Trophoblast cell (in vitro differentiated cells and primary cell): ENCODE data around the gene ZNF846.

Experiments used
- DNase-seq, 2 donors: peaks; one replicate each; pipeline ENCODE4 v3.0.0-alpha.2; 2016
- H2AFZ ChIP-seq: 2 replicates; pipeline ENCODE4 v1.6.1; 2013; ENCODE audit warnings: low read length, moderate library complexity, mild to moderate bottlenecking; ENCODE audit not compliant: insufficient read depth, poor library complexity
- H2AK5ac ChIP-seq: 2 replicates; pipeline ENCODE4 v1.6.1; 2013; ENCODE audit warnings: mild to moderate bottlenecking, low read length
- H2BK120ac ChIP-seq: 2 replicates; pipeline ENCODE4 v1.6.1; 2013; ENCODE audit warnings: low read length, mild to moderate bottlenecking, moderate library complexity; ENCODE audit not compliant: insufficient read depth, poor library complexity
- H2BK12ac ChIP-seq: 2 replicates; pipeline ENCODE4 v1.6.1; 2013; ENCODE audit warnings: mild to moderate bottlenecking, low read length, moderate library complexity
- H2BK5ac ChIP-seq: 2 replicates; pipeline ENCODE4 v1.6.1; 2013; ENCODE audit warnings: low read length, low read depth, moderate library complexity, mild to moderate bottlenecking; ENCODE audit not compliant: poor library complexity
- H3K14ac ChIP-seq: 2 replicates; pipeline ENCODE4 v1.6.1; 2013; ENCODE audit warnings: mild to moderate bottlenecking, low read length
- H3K18ac ChIP-seq: 2 replicates; pipeline ENCODE4 v1.6.1; 2013; ENCODE audit warnings: mild to moderate bottlenecking, low read length
- H3K23ac ChIP-seq: 2 replicates; pipeline ENCODE4 v1.6.1; 2013; ENCODE audit warnings: low read length
- H3K27ac ChIP-seq: 2 replicates; pipeline ENCODE4 v1.5.1; 2013; ENCODE audit warnings: low read depth, mild to moderate bottlenecking, inconsistent platforms, low read length, moderate library complexity
- H3K27me3 ChIP-seq: 2 replicates; pipeline ENCODE4 v1.6.1; 2013; ENCODE audit warnings: inconsistent platforms, mild to moderate bottlenecking, low read length, moderate library complexity; ENCODE audit not compliant: insufficient read depth
- H3K36me3 ChIP-seq, 2 experiments: 1 replicate in 1 of 2; 2 replicates in 1 of 2; pipeline ENCODE4 v1.6.1; 2013; ENCODE audit warnings: low read length in 2 of 2, mild to moderate bottlenecking in 2 of 2, moderate library complexity in 1 of 2; ENCODE audit not compliant: insufficient read depth in 2 of 2, control insufficient read depth in 1 of 2
- H3K4ac ChIP-seq: 2 replicates; pipeline ENCODE4 v1.6.1; 2013; ENCODE audit warnings: low read depth, mild to moderate bottlenecking, low read length, moderate library complexity
- H3K4me1 ChIP-seq, 2 experiments: 1 replicate in 1 of 2; 2 replicates in 1 of 2; pipeline ENCODE4 v1.6.1; 2013; ENCODE audit warnings: low read length in 2 of 2, mild to moderate bottlenecking in 2 of 2, moderate library complexity in 1 of 2; ENCODE audit not compliant: insufficient read depth in 2 of 2, control insufficient read depth in 1 of 2
- H3K4me2 ChIP-seq: 2 replicates; pipeline ENCODE4 v1.6.1; 2013; ENCODE audit warnings: inconsistent platforms, mild to moderate bottlenecking, low read length, moderate library complexity
- H3K4me3 ChIP-seq: 2 replicates; pipeline ENCODE4 v1.5.1; 2013; ENCODE audit warnings: mild to moderate bottlenecking, low read depth, low read length, inconsistent platforms
- H3K79me1 ChIP-seq: one replicate; pipeline ENCODE4 v1.6.1; 2013; ENCODE audit warnings: low read length
- H3K79me2 ChIP-seq: 2 replicates; pipeline ENCODE4 v1.6.1; 2013; ENCODE audit warnings: low read length, mild to moderate bottlenecking; ENCODE audit not compliant: control insufficient read depth, insufficient read depth, poor library complexity
- H3K9ac ChIP-seq: 2 replicates; pipeline ENCODE4 v1.6.1; 2013; ENCODE audit warnings: mild to moderate bottlenecking, low read length
- H3K9me3 ChIP-seq: 2 replicates; pipeline ENCODE4 v1.6.1; 2013; ENCODE audit warnings: low read depth, mild to moderate bottlenecking, control low read depth, inconsistent platforms, low read length; ENCODE audit not compliant: insufficient read depth
- H4K12ac ChIP-seq: 2 replicates; pipeline ENCODE4 v1.6.1; 2013; ENCODE audit warnings: low read depth, mild to moderate bottlenecking, low read length, moderate library complexity
- H4K8ac ChIP-seq: 2 replicates; pipeline ENCODE4 v1.6.1; 2013; ENCODE audit warnings: low read depth, mild to moderate bottlenecking, low read length, moderate library complexity
- H4K91ac ChIP-seq: one replicate; pipeline ENCODE4 v1.6.1; 2013; ENCODE audit warnings: low read depth, mild to moderate bottlenecking, low read length, moderate library complexity
- WGBS: extraction: QIAGEN DNeasy Blood & Tissue Kit; methylation state at CpG from one replicate; pipeline ENCODE4 v1.1.7; 2013; ENCODE audit warnings: missing lambda C conversion rate; ENCODE audit not compliant: insufficient read length, insufficient coverage; ENCODE audit errors: extremely low coverage; 5-methylcytosine and 5-hydroxymethylcytosine counted together

The ZNF846 gene

DNA sequence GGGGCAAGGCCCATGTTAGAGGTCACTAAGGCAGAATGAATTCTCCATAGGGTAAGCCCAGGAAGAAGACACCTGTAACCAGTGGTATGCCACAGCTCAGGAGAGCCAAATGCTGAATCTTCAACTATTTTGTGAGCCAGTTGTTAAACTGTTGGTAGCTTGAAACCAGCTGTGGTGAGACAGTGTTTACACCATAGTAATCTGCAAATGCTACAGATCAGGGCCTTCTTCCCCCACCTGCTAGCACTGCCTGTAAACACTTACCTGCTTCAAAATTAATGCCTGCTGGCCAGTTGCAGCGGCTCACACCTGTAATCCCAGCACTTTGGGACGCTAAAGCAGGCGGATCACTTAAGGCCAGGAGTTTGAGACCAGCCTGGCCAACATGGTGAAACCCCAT is 38.3 kb upstream of the ZNF846 start:
- Histone ChIP-seq H2BK5ac (no peak overlapping the region), H2BK12ac (no peak overlapping the region), H3K9me3 (no peaks in the 10 kb centered on the region), H3K4ac (no peak overlapping the region), H3K14ac (no peak overlapping the region), H3K9ac (no peak overlapping the region), H3K4me1 (no peaks in the 10 kb centered on the region), H4K12ac (no peak overlapping the region), H3K36me3 (peaks cover 49 to 56% of the 10 kb centered on the region in 2 experiments), H3K27me3 (no peaks in the 10 kb centered on the region), H3K4me2 (no peak overlapping the region), H3K79me2 (no peaks in the 10 kb centered on the region), H3K4me3 (no peak overlapping the region), H3K23ac (no peak overlapping the region), H3K79me1 (no peaks in the 10 kb centered on the region), H3K27ac (no peak overlapping the region), H2AK5ac (no peak overlapping the region), H4K91ac (no peak overlapping the region), H3K18ac (no peak overlapping the region), H2AFZ (no peak overlapping the region), H2BK120ac (no peak overlapping the region), H4K8ac (no peak overlapping the region)
- DNase-seq = no peak
- no CpG with 5 or more reads among the region's 3 CpGs for WGBS

DNA sequence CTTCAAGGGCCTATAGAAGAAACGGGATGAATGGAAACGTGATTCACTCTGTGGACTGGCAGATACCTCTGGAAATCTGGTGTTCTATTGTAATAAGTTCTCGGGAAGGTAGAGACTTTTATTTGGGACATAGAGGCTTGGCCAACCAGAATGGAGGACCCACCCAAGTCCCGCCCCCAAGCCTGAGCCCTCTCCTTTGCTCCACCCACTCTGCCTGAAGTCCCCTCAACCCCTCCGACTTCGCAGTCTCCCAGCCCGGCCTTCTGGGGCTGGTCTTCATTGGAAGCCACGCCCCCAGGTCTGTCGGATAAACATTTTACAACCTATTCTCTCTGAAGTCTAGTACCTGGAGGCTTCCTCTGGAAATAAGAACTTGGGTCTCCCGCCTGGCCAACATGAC is 33.4 kb upstream of the ZNF846 start:
- H3K79me1 ChIP-seq = no peaks in the 10 kb centered on the region
- no peak overlapping the region for H2AFZ ChIP-seq
- no peaks in the 10 kb centered on the region for H3K27me3 ChIP-seq
- peaks cover 3 to 6% of the 10 kb centered on the region in 2 experiments for H3K4me1 ChIP-seq
- no CpG with 5 or more reads among the region's 10 CpGs for WGBS
- H3K36me3 ChIP-seq = peaks cover 15 to 18% of the 10 kb centered on the region in 2 experiments
- no peak overlapping the region for H3K4me3 ChIP-seq
- H3K9me3 ChIP-seq = no peaks in the 10 kb centered on the region
- no peak overlapping the region for H3K27ac ChIP-seq
- no peak overlapping the region for H3K23ac ChIP-seq
- H3K79me2 ChIP-seq = no peaks in the 10 kb centered on the region
- H3K14ac ChIP-seq = no peak overlapping the region
- H2BK12ac ChIP-seq = no peak overlapping the region
- no peak overlapping the region for H3K18ac ChIP-seq
- H3K4me2 ChIP-seq = no peak overlapping the region
- no peak overlapping the region for H3K4ac ChIP-seq
- no peak for DNase-seq
- no peak overlapping the region for H4K12ac ChIP-seq
- no peak overlapping the region for H2BK5ac ChIP-seq
- no peak overlapping the region for H2AK5ac ChIP-seq
- H2BK120ac ChIP-seq = no peak overlapping the region
- H3K9ac ChIP-seq = no peak overlapping the region
- H4K8ac ChIP-seq = no peak overlapping the region
- no peak overlapping the region for H4K91ac ChIP-seq

GRCh38 chr19:9799162-9799561 is 30.6 kb upstream of the ZNF846 start:
- H2BK120ac ChIP-seq = no peak overlapping the region
- no peaks in the 10 kb centered on the region for H3K27me3 ChIP-seq
- H3K23ac ChIP-seq = no peak overlapping the region
- H3K18ac ChIP-seq = no peak overlapping the region
- H3K4me1 ChIP-seq = peaks cover 3 to 6% of the 10 kb centered on the region in 2 experiments
- no peak overlapping the region for H3K14ac ChIP-seq
- DNase-seq = no peak
- no peak overlapping the region for H3K4me3 ChIP-seq
- no peaks in the 10 kb centered on the region for H3K79me1 ChIP-seq
- H2BK12ac ChIP-seq = no peak overlapping the region
- H2AFZ ChIP-seq = no peak overlapping the region
- no peak overlapping the region for H3K27ac ChIP-seq
- H2BK5ac ChIP-seq = no peak overlapping the region
- H3K36me3 ChIP-seq = peaks cover 4 to 7% of the 10 kb centered on the region in 2 experiments
- H3K4ac ChIP-seq = no peak overlapping the region
- H4K12ac ChIP-seq = no peak overlapping the region
- H3K79me2 ChIP-seq = no peaks in the 10 kb centered on the region
- no peak overlapping the region for H2AK5ac ChIP-seq
- H4K91ac ChIP-seq = no peak overlapping the region
- no peak overlapping the region for H3K4me2 ChIP-seq
- H3K9me3 ChIP-seq = no peaks in the 10 kb centered on the region
- no peak overlapping the region for H3K9ac ChIP-seq
- no peak overlapping the region for H4K8ac ChIP-seq

DNA sequence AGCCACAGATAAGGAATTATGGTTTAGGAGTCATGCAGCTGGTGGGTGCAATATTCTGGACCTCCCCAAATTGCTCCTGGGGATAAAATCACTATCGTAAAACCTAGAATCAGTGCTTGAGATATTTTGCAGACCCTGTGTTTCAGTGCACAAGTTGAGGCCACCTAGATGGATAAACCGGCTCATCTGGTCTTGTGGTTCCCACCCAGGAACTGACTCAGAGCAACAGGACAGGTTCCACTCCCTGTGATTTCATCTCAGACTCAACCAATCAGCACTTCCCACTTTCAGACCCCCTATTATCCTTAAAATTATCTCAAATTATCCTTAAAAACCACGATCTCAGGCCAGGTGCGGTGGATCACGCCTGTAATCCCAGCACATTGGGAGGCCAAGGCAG is 29.3 kb upstream of the ZNF846 start:
- H4K12ac ChIP-seq = no peak overlapping the region
- H3K36me3 ChIP-seq = peaks cover 0 to under 1% of the 10 kb centered on the region in 2 experiments
- H3K14ac ChIP-seq = no peak overlapping the region
- no peak overlapping the region for H2AFZ ChIP-seq
- H3K18ac ChIP-seq = no peak overlapping the region
- no peaks in the 10 kb centered on the region for H3K27me3 ChIP-seq
- no peaks in the 10 kb centered on the region for H3K9me3 ChIP-seq
- no peak overlapping the region for H2BK5ac ChIP-seq
- H2BK12ac ChIP-seq = no peak overlapping the region
- no peak overlapping the region for H3K4ac ChIP-seq
- no peak overlapping the region for H4K91ac ChIP-seq
- H3K4me2 ChIP-seq = no peak overlapping the region
- H3K27ac ChIP-seq = no peak overlapping the region
- H3K4me1 ChIP-seq = peaks cover 3 to 9% of the 10 kb centered on the region in 2 experiments
- peaks cover 1% of the 10 kb centered on the region for H3K79me2 ChIP-seq
- no peak overlapping the region for H2AK5ac ChIP-seq
- 100% methylated on average over 1 of the region's 5 CpGs for WGBS
- H3K9ac ChIP-seq = no peak overlapping the region
- H2BK120ac ChIP-seq = no peak overlapping the region
- H3K4me3 ChIP-seq = no peak overlapping the region
- DNase-seq = no peak
- H4K8ac ChIP-seq = no peak overlapping the region
- peaks cover 1% of the 10 kb centered on the region for H3K79me1 ChIP-seq
- no peak overlapping the region for H3K23ac ChIP-seq
